Measurements from ENCODE around the gene CRYBA4.

DNA sequence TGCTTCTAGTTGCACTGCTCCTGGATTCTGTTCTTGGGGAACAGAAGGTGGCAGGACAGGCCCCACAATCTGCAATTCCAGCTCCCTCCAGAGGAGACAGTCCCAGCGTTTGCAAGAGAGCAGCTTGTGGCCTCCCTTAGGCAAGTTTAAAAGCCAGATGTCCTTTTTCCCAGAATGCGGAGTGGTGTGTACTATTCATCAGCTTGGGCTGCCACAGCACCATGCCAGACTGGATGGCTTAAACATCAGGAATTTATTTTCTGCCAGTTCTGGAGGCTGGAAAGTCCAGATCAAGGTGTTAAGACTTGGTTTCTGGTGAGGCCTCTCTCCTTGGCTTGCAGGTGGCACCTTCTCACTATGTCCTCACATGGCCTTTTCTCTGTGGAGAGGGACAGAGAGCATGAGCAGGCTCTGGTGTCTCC, 47.3 kb downstream of the CRYBA4 start:
- TF ChIP-seq CTCF (IDR thresholded peaks at IDR 0.05; ENCODE audit: low read length) (peak; percentile 29; the same call in 1 of the 2 replicates), EZH2 (IDR thresholded peaks at IDR 0.05; ENCODE audit: borderline replicate concordance, low read length) (no peak)
